K562 (cell line): ENCODE results near the gene TBCC. TPM values are rescaled to one million over a fixed set of nuclear protein-coding genes. Genes with fewer than 3 reads are reported as not detected.
A peak's percentile ranks its signal among the peaks of the same experiment; 100 is the strongest.

Experiments
- ELF4 ChIP-seq: fragments of 450-650 bp; formaldehyde crosslinking; IDR thresholded peaks from 2 replicates; pipeline ENCODE4 v1.4.0; 2022; ENCODE audit warnings: missing genetic modification characterization
- EP300 ChIP-seq: IDR thresholded peaks from 2 replicates; pipeline ENCODE4 v1.6.1; 2012; ENCODE audit warnings: low read length, improper control_type of control experiment
- EZH2 ChIP-seq: IDR thresholded peaks from 2 replicates; pipeline ENCODE4 v1.6.1; 2012; ENCODE audit warnings: low read depth, mild to moderate bottlenecking, inconsistent platforms, low read length, borderline replicate concordance
- FOXJ3 ChIP-seq: sonication (generic); formaldehyde crosslinking; IDR thresholded peaks from 2 replicates; pipeline ENCODE4 v1.4.0; 2020; ENCODE audit warnings: mild to moderate bottlenecking, missing genetic modification reagents
- FOXP4 ChIP-seq: sonication (generic); formaldehyde crosslinking; IDR thresholded peaks from 2 replicates; pipeline ENCODE4 v1.8.0; 2022; ENCODE audit warnings: mild to moderate bottlenecking, missing genetic modification reagents, borderline replicate concordance
- GATA2 ChIP-seq: sonication (generic); formaldehyde crosslinking; IDR thresholded peaks from 2 replicates; pipeline ENCODE4 v1.4.0; 2020; ENCODE audit warnings: mild to moderate bottlenecking, missing genetic modification reagents
- IFI16 ChIP-seq: fragments of 250-450 bp; sonication (Bioruptor Pico); IDR thresholded peaks from 2 replicates; pipeline ENCODE4 v2.1.2; 2022; ENCODE audit warnings: mild to moderate bottlenecking, inconsistent platforms
- IRF9 ChIP-seq: fragments of 450-650 bp; IDR thresholded peaks from 2 replicates; pipeline ENCODE4 v1.6.1; 2016; ENCODE audit warnings: missing biosample characterization, missing genetic modification characterization
- MYC ChIP-seq, 2 experiments: fragments of 250-450 bp in 1 of 2; sonication (Bioruptor Pico) in 1 of 2; IDR thresholded peaks; 2 replicates each; pipeline versions ENCODE4 v1.5.1 to v1.6.1; 2012 to 2021; ENCODE audit warnings: low read depth in 2 of 2, borderline replicate concordance in 1 of 2, improper control_type of control experiment in 1 of 2, low read length in 1 of 2, mild to moderate bottlenecking in 1 of 2, moderate library complexity in 1 of 2
- NELFE ChIP-seq: IDR thresholded peaks from 2 replicates; pipeline ENCODE4 v1.6.1; 2011; ENCODE audit warnings: mild to moderate bottlenecking; ENCODE audit not compliant: insufficient read depth, insufficient read length
- PHF20 ChIP-seq: fragments of 450-650 bp; IDR thresholded peaks from 2 replicates; pipeline ENCODE4 v1.6.1; 2018; ENCODE audit not compliant: partially characterized antibody
- POLR2AphosphoS5 ChIP-seq: IDR thresholded peaks from 2 replicates; pipeline ENCODE4 v1.6.1; 2011; ENCODE audit warnings: mild to moderate bottlenecking, low read depth, low read length, moderate library complexity; ENCODE audit not compliant: control insufficient read depth, insufficient read depth
- POLR3G ChIP-seq: IDR thresholded peaks from 2 replicates; pipeline ENCODE4 v1.6.1; 2011; ENCODE audit not compliant: insufficient read length, insufficient replicate concordance; ENCODE audit errors: extremely low read depth
- PPARD ChIP-seq: fragments of 250-450 bp; sonication (Bioruptor Pico); IDR thresholded peaks from 2 replicates; pipeline ENCODE4 v1.8.0; 2022; ENCODE audit warnings: inconsistent platforms, mild to moderate bottlenecking, moderate library complexity
- RBBP5 ChIP-seq: fragments of 200-600 bp; sonication (generic); IDR thresholded peaks from 2 replicates; pipeline ENCODE4 v1.6.1; 2012; ENCODE audit warnings: borderline replicate concordance, mild to moderate bottlenecking, low read length, control low read depth, inconsistent platforms; ENCODE audit not compliant: insufficient read depth, poor library complexity, severe bottlenecking
- SP2 ChIP-seq: IDR thresholded peaks from 2 replicates; pipeline ENCODE4 v1.6.1; 2011; ENCODE audit warnings: mild to moderate bottlenecking, low read depth, low read length, moderate library complexity; ENCODE audit not compliant: poor library complexity, severe bottlenecking; ENCODE audit errors: extremely low read depth
- STAT5A ChIP-seq: IDR thresholded peaks from 2 replicates; pipeline ENCODE4 v1.6.1; 2012; ENCODE audit warnings: low read length, inconsistent platforms, borderline replicate concordance
- TCFL5 ChIP-seq: fragments of 250-450 bp; sonication (Bioruptor Pico); conservative IDR thresholded peaks from 2 replicates; pipeline ENCODE4 v1.6.1; 2021; ENCODE audit warnings: mild to moderate bottlenecking, moderate library complexity, matching md5 sums
- YBX1 ChIP-seq: fragments of 450-650 bp; IDR thresholded peaks from 2 replicates; pipeline ENCODE4 v1.7.1; 2016; ENCODE audit warnings: mild to moderate bottlenecking
- ZBTB33 ChIP-seq: sonication (generic); formaldehyde crosslinking; IDR thresholded peaks from 2 replicates; pipeline ENCODE4 v1.8.1; 2023; ENCODE audit warnings: mild to moderate bottlenecking, missing genetic modification reagents
- ZNF184 ChIP-seq: sonication (generic); formaldehyde crosslinking; IDR thresholded peaks from 2 replicates; pipeline ENCODE4 v1.5.0; 2020; ENCODE audit warnings: missing genetic modification reagents
- ZNF239 ChIP-seq: fragments of 250-450 bp; sonication (Bioruptor Pico); IDR thresholded peaks from 2 replicates; pipeline ENCODE4 v1.4.0; 2020; ENCODE audit warnings: mild to moderate bottlenecking
- ZNF253 ChIP-seq: fragments of 250-450 bp; sonication (Bioruptor Pico); conservative IDR thresholded peaks from 2 replicates; pipeline ENCODE4 v1.6.1; 2021; ENCODE audit warnings: mild to moderate bottlenecking
- ZNF584 ChIP-seq: fragments of 200-800 bp; sonication (Bioruptor generic); IDR thresholded peaks from 2 replicates; pipeline ENCODE4 v1.6.1; 2016; ENCODE audit warnings: low read depth, mild to moderate bottlenecking, missing genetic modification characterization, missing compliant biosample characterization
- polyA plus RNA-seq, 8 experiments: library from polyadenylated mRNA; depleted of rRNA in 4 of 8; stranded (reverse) in 5 of 8; unstranded in 3 of 8; fragments of >200 nt; fragmentation: Nextera tagmentation in 2 of 8; fragmentation: Illumina TruSeq in 1 of 8; extraction: Ambion mirVana in 2 of 8; extraction: Trizol in 1 of 8; gene quantifications; 2 replicates each; pipeline versions ENCODE4 v1.2.1 to v1.2.3, GENCODE V29; 2011 to 2014; ENCODE audit warnings: inconsistent platforms in 1 of 8, missing spikeins in 1 of 8
- total RNA-seq, 7 experiments: library from RNA; depleted of rRNA in 6 of 7; stranded (reverse); fragments of >200 nt in 6 of 7; fragmentation: Illumina TruSeq in 2 of 7; extraction: Trizol in 2 of 7; gene quantifications; 2 replicates each; pipeline versions ENCODE4 v1.2.1 to v1.2.3, GENCODE V29; 2011 to 2021; ENCODE audit warnings: low replicate concordance in 1 of 7

The TBCC gene
- total and polyA plus RNA-seq, 9 of the 15 experiments (the other 6 are each of a cell fraction or from before 2014, with no cell fraction given), result 2.8 to 34.1 (median 23.3) TPM

- TF ChIP-seq POLR3G (no peak), FOXJ3 (CRISPR knock-in tag) (no peak), GATA2 (CRISPR knock-in tag) (no peak), SP2 (no peak), IRF9 (tag) (no peak), YBX1 (no peak), RBBP5 (peak; percentile 15), ELF4 (CRISPR knock-in tag) (no peak), POLR2AphosphoS5 (no peak), STAT5A (no peak), FOXP4 (CRISPR knock-in tag) (no peak), PPARD (CRISPR knock-in tag) (no peak), MYC (IDR thresholded peaks at IDR 0.05; ENCODE audit: low read depth, low read length) (peak; percentile 39), MYC (CRISPR knock-in tag; IDR thresholded peaks at IDR 0.05; ENCODE audit: borderline replicate concordance, low read depth) (no peak), NELFE (no peak), IFI16 (CRISPR knock-in tag) (no peak), ZNF184 (no peak), PHF20 (no peak), ZNF584 (no peak), EZH2 (no peak), ZNF253 (CRISPR knock-in tag) (no peak), ZNF239 (CRISPR knock-in tag) (no peak), TCFL5 (CRISPR knock-in tag) (no peak), ZBTB33 (CRISPR knock-in tag) (0 out of 2 replicates have a peak, but pooled peaks have one; percentile 6), EP300 (peak; percentile 27; the same call in 1 of the 2 replicates)
Measured at GRCh38 chr6:42726485-42727086, 19.3 kb downstream of the TBCC start (continued).
